Neural progenitor cell (in vitro differentiated cells): ENCODE measurements around the gene ZNF862.

Experiments used
- EZH2 ChIP-seq: fragments of 200-600 bp; sonication (generic); IDR thresholded peaks from 2 replicates; pipeline ENCODE4 v1.6.1; 2017; ENCODE audit warnings: antibody characterized with exemption, mild to moderate bottlenecking, moderate library complexity
- TF ChIP-seq, protein P1 (sequence below): fragments of 200-600 bp; sonication (generic); IDR thresholded peaks from 2 replicates; pipeline ENCODE4 v1.5.1; 2017; ENCODE audit warnings: antibody characterized with exemption, mild to moderate bottlenecking

DNA sequence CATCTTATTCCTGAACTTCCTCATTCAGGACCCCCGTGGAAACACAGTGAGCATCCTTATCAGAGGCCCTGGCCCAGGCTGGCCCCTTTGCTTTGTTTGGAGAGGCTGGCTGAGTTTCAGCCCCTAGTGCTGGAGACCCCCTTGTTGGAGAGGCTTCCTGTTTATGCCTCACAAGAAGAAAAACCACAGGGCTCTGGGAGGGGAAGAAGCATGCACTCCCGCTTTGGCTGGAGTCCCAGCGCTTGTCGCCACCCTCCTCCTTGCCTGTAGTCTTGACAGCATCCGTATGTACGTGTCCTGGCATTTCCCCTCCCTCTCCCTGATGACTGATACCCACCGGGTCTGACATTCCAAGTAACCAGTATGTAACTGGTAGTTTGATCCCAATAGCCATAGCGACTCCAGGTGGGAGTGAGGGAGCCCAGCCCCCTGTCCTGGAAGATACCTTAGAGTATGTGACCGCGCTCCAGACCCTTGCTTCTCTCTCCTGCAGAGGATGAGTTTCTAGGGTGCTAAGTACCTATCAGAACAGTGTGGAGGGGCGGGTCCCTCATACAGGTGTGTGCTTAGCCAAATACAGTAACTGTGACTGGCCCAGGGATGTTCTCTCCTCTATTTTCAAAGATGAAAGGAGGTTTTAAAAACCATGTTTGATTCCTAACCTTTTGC lies 28.7 kb downstream of the ZNF862 start:
- TF ChIP-seq EZH2: no peak
- TF ChIP-seq, protein P1, sequence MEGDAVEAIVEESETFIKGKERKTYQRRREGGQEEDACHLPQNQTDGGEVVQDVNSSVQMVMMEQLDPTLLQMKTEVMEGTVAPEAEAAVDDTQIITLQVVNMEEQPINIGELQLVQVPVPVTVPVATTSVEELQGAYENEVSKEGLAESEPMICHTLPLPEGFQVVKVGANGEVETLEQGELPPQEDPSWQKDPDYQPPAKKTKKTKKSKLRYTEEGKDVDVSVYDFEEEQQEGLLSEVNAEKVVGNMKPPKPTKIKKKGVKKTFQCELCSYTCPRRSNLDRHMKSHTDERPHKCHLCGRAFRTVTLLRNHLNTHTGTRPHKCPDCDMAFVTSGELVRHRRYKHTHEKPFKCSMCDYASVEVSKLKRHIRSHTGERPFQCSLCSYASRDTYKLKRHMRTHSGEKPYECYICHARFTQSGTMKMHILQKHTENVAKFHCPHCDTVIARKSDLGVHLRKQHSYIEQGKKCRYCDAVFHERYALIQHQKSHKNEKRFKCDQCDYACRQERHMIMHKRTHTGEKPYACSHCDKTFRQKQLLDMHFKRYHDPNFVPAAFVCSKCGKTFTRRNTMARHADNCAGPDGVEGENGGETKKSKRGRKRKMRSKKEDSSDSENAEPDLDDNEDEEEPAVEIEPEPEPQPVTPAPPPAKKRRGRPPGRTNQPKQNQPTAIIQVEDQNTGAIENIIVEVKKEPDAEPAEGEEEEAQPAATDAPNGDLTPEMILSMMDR: no peak
